NCI-H1930 (cell line): ENCODE results near the gene ACTL8.
"Not testable (repeated sequence)": the region's sequence is repeated elsewhere in the genome, so short reads cannot be mapped to it uniquely, and the experiment has no call there.

ENCODE experiments used
- DNase-seq, 2 experiments: peaks; one replicate each; lab custom pipeline; 2025; lab: John Stamatoyannopoulos, UW

Gene ACTL8

DNA sequence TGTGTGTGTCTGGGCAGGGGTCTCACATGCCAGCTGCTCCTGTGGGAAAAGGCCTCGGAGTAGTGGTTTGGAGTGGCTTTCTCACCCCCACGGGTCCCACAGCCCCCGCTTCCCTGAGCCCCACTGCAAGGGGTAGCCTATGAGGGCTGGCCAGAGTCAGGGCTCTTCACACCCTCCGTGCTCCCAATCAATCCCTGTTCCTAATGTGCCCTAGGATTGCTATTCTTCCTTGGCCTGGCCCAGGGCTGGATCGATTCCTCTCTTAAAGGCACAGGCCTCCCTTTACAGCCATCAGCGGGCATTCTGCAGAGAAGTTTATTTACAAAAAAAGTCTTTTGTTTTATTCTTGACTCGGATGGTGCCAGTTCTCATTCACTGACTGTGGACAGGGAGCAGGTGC, 19.3 kb upstream of the ACTL8 start:
- no peak for DNase-seq

DNA sequence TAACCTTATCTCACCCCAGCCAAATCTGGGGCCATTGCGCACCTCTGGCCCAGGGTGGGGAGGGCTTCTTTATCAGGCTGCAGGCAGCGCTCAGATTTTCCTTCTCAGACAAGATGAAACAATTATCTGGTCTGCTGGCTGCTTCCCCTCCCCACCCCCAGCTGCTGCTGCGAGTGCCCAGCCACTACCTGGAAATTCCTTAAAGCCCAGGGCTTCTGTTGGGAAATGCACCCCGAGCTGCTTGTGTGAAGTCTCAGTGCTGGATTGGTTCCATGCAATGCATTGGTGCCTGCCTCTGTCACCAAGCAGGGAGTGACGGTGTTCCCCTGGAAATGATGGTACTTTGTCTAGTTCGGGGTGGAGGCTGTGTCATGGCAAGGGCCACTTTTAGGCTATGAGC, 18.5 kb upstream of the ACTL8 start:
- DNase-seq, result no peak

DNA sequence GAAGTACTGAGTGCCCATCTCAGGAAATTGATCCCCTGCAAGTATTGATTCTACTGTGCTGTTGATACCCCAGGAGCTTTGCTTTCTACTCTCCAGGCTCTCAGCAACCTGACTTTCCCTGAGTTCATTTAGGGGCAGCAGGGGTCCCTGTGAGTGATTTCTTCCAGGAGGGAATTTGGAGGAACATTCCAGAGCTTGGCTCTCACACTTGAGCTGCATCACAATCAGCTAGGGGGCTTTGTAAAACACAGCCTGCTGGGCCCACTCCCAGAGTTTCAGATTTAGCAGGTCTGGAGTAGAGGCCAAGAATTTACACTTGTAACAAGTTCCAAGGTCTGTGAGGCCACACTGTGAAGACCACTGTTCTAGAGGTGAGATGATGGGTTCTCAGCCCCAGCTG, 16.1 kb upstream of the ACTL8 start:
- no peak for DNase-seq

DNA sequence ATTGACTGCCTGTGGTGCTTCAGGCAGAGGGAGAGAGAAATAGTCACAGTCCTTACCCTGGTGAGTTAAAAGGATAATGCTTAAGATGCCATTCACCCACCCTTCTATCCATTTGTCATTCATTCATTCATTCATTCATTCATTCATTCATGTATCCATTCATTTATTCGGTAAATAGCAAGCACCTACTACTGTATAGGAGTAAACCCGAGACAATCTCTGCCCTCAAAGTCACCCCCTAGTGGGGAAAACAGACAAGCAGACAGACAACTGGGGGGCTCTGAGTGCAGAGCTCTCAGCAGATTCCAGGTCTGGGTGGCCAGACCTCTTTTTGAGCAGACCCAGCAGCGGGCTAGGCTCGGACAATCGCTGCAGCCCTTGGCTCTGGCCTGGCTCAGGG, 14.1 kb upstream of the ACTL8 start:
- DNase-seq, result no peak

DNA sequence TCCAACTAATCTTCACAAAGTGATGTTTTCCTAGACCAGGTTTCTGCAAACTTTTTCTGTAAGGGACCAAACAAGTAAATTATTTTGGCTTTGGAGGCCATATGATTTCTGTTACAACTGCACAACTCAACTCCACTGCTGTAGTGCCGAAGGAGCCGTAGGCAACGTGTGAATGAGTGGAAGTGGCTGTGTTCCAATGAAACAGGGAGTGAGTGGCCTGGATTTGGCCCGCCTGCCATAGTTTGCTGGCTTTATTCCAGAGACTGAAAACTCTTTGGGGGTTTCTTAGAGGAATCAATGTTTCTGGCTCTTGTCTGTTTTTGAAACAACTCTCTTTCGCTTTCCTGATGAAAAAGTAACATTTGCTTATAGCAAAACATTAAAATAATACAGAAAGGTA, 12.6 kb upstream of the ACTL8 start:
- DNase-seq, result no peak

DNA sequence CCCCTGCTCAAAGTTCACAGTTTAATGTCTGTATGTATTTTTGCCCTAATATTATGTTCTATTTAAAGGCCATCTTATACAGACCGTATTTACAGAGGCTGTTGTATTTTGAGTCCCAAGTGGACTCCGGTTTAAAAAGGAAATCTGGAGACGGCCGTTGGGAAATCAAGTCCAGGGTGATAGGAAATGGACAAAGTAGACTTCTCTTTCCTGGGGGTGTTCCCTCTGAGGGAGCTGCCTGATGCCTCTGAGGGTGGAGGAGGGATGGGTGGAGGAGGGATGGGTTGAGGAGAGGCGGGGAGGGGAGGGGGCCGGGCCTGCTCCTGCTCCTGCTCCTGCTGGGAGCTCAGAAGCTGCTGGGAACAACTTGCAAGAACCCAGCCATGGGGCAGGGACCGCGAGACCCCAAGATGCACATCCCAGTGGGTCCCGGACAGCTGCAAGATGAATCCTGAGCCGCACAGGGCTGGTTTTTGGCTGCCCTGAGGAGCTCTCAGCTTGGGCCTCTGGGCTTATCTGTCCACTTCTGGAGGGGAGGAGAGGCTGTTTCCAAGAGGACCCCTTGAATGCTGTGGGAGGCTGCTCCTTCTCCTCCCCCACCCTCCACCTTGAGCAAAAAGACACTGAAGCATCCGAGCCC, 12.0 kb upstream of the ACTL8 start:
- no peak for DNase-seq

DNA sequence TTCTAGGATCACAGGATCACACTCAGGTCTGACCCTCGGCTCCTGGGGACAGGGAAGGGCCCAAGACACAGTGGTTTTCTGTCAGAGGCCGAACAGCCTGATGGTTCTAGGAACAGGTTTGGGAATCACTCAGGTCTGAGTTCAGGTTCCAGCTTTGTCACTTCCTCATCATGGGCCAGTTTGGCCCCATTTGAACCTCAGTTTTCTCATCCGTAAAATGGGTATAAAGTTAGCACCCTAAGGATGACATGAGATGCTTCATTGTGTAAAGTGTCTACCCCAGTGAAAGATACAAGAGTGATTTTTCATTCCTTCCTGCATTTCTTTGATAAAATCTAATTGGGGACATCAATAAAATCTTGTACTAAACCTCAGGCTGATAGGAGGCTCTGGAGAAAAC, 11.2 kb upstream of the ACTL8 start:
- DNase-seq, result no peak

DNA sequence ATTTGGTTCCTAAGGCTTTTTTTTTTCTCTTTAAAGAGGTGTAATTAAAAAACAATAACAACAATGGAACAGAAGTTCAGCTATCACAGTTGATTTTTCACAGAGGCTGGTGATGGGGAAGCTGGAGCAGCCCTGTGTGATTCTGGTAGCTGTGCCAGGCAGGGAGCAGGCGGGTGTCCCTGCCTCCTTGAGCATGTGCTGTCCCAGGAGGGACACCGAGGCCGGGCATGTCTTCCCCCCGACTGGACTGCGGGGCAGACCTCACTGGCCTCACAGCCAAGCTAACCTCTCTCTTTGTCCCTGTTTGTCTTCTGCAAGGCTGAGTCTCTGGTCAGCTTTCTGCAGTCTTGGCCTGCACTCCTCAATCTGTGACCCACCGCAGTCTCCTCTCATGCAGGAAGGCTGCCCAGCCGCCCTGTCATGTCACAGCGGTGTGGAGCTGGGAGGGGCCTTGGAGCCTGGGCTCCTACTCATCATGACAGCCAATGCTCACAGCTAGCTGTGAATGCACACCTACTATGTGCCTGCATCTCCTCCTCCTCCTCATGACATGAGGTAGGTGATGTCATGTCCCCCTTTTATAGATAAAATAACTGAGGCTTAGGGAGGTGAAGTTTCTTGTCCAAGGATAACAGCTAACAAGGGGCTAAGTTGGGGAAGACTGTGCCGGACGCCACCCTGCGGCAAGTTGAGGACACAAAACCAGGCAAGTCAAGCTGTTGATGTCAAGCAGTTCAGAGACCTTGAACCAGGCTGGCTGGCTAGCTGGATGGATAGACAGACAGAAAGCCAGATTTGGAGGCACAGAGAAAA, 10.3 kb upstream of the ACTL8 start:
- no peak for DNase-seq

DNA sequence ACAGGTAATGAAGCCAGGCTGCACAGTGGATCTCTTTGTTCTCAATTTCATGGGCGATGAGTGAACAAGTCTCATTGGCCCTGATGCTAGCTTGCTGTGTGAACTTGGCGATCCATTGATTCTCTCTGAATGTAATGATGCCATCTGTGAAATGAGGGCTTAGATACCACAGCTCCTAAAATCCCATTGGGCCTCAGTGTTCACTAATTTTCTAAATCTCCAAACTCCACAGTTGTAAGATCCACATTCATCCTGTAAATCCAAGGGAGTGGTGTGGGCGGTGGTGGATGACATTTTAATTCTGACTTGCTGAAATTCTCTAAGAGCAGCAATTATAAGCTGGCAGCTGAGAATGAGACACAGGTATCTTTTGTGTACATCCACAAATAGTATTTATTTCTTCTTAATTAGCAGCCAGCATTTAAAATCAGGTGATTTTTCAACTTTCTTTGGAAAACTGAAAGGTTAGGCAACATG, 9.6 kb upstream of the ACTL8 start:
- DNase-seq, result no peak

DNA sequence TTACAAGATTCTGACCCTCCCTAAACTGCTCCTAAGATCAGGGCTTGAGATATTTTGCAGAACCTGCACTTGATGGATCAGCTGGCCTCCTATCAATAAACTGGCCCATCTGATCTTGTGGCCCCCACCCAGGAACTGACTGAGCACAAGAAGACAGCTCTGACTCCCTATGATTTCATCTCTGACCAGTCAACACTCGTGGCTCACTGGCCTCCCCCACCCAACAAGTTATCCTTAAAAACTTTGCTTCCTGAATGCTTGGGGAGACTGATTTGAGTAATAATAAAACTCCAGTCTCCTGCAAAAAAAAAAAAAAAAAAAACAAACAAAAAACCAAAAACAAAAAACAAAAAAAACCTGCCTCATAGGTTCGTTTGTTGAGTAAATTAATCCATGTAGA, 8.9 kb upstream of the ACTL8 start:
- not testable (repeated sequence) for DNase-seq

DNA sequence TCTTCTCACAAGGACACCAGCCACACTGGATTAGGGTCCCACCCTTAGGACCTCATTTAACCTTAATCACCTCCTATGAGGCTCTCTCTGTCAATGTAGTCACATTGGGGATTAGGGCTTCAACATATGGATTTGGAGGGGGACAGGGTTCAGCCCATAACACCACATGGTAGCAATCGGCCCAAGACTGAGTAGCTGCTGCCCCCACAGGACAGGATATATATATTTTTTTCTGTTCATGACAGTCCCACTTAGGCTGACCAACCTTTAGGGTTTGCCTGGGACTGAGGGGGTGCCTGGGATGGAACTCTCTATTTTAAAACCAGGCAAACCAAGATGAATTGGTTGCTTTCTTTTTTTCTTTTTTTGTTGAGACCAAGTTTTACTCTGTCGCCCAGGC, 8.2 kb upstream of the ACTL8 start:
- no peak for DNase-seq

DNA sequence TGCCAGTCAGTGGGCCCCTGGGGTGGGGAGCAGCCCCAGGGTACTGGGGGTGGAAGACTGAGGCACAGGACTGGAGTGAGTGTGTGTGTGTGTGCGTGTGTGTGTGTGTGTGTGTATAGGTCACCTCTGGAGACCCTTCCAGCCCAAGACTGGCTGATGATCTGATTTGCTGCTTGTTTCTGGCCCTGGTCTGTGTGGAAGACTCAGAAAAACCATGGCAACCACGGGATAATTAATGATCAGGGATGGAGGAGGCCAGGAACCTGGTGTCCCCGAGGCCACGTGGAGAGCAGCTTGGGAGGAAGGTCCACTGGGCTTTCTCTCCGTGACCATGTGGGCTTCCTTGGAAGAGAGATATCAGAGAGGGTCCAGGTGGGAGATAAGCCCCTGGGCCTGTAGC, 4.8 kb upstream of the ACTL8 start:
- DNase-seq, result no peak

DNA sequence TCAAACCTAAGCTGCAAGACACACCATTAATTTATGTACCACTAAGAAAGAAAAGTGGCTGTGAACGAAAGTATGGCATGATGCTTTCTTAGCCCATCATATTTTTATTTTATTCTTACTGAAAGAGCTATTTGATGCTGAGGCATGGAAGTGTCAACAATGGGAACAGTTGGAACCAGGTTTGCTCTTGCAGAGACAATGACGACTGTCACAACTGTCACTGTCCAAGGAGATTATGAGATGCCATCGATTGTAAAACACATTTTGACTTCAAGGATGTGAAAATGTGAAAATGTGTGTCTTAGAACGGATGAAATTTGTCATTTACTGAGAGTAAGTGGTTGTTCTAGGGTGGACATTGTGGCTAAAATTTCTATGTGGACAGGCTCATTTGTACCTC, 2.8 kb upstream of the ACTL8 start:
- no peak for DNase-seq

DNA sequence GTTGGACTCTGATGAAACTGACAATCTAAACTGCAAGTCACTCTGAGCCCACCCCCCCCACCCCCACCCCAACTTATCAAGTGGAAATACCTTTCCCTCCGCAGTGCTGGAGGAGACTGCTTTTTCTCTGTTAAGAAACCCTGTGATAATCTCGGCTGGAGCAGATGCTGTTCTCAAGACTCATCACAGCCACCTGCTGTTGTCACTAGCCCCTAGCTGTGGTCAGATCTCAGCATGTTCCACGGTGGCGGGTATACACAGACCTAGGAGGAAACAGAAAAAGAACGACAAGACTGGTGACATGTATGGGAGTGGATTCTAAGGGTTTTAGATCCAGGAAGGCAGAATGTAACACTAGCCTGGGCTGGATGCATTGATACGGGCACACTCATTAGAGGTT, 2.3 kb downstream of the ACTL8 start:
- no peak for DNase-seq

DNA sequence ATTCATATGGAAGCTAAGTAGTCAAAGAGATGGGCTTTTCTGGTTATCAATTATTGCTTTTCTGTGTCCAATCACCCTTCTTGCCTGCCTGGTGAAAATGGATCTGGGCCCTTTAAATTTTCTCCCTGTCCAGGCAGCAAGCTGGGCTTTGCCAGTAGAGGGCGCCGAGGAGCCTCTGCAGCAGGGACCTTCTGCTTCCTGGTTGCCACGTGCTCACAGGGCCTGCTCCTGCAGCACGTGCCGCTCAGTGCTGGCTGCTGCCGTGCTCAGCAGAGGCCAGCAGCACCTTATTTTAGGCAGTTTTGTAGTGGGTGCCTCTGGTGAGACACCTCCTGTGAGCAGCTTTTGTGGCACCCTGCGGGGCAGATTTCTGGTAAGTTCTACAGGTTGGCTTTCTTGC, 4.0 kb downstream of the ACTL8 start:
- DNase-seq, result no peak

DNA sequence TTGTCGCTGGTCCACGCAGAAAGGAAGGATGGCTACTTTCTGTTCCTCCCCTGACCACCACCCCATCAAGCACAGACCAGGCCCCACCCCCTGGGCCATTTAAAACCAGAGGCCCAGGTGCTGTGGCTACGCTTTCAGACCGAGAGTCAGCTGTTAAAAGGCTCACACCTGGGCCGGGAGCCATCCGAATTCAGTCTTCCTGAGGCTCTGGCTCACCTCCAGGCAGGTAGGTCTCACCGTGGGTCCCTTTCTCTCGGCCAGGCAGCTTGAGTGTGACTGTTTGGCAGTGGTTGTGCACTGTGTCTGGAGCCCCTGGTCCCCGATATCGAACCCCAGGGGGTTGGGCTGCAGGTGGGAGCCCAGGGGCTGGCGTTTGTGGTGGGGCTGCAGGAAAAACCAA, 7.2 kb downstream of the ACTL8 start:
- DNase-seq, result no peak

DNA sequence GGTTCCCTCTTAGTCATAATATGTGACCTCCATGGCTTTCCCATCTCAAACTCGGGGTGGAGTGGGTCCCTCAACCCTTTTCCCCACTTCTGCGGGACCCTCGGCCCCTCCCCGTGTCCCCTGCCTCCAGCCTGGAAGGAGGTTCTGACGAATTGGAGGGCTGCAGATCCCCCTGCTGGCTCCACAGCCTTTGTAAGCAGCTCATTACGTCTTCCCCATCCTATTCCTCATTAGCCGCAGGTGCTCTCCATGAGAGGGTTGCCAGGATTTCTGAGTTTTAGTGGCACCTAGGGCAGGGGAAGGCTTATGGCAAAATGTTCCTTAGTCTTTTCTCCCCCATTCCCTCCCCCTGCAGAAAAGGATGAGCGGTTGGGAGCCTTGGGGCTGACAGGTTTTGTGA, 8.3 kb downstream of the ACTL8 start:
- no peak for DNase-seq

DNA sequence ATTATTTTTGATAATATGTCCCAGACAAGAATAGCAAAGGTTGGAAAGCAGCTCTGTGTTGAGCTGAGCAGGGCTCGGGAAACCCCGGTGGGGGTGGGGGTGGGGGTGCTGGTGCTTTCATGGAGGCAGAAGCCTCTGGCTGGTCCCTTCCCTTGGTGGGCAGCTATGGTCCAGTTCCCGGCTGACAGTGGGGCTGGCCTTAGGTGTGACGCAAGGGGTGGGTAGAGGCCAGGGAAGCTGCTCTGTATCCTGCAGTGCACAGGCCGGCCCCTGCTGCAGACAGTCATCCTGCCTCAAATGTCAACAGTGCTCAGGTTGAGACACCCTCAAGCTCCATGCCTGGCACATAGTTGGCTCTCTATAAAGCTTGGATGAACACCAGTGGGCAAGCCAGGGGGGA, 8.9 kb downstream of the ACTL8 start:
- DNase-seq, result no peak

DNA sequence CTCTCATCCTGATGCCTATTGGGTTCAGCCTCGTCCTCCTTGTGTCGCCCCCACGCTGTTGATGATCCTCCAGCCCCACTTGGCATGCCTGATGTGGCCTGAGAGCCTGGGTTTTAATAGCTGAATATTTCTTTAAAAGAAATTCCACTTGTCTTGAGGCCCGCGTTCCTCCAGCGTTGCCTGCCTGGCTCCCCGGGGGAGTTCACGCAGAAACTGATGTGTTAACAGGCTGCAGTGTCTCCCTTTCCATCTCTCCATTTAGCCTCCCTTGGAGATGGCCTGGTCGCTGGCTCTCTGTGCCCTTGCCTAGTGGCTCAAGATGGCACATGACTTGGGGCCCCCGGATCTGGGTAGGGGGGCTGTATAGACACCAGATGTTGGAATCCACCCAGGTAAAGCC, 9.5 kb downstream of the ACTL8 start:
- DNase-seq, result no peak

DNA sequence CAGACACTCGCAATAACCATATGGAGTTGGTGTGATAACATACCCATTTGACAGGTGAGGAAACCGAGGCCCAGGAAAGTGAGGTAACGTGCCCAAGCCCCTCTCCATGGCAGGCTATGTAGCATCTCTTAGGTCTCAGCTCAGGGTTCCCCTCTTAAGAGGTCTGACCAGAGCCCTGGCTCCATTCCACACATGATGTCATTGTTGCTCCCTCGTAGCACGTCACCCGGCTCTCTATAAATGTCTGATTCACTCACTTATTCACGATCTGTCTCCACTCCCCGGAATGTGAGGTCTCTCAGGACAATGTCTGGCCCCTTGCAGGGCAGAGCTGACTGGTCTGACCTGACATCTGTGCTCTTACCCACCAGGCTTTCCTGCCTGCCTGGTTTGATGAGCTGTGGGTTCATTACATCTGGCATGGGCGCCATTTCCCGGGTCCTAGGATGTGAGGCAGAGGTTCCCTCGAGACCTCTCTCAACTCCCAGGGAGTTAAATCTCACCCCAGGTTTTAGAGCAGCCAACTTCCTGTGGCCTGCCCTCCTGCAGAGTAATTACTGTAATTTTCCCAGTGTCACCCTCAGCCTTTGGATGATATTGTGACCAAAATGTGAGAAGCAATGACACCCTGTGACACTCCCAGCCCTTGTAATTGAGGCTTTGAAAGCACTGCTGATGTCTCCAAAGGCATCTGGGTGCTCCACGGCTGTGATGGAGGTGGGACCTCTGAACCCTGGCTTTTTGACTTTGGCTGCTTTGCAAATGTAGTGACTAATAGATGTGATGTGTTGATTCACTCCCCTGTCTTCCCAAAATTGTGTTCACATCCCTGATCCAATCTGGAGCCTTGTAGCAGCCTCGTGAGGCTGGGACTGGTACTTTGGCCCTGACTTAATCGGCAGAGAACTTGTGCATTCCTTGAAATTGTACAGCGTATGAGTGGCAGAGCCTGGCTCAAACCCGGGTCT, 10.6 kb downstream of the ACTL8 start:
- no peak for DNase-seq

DNA sequence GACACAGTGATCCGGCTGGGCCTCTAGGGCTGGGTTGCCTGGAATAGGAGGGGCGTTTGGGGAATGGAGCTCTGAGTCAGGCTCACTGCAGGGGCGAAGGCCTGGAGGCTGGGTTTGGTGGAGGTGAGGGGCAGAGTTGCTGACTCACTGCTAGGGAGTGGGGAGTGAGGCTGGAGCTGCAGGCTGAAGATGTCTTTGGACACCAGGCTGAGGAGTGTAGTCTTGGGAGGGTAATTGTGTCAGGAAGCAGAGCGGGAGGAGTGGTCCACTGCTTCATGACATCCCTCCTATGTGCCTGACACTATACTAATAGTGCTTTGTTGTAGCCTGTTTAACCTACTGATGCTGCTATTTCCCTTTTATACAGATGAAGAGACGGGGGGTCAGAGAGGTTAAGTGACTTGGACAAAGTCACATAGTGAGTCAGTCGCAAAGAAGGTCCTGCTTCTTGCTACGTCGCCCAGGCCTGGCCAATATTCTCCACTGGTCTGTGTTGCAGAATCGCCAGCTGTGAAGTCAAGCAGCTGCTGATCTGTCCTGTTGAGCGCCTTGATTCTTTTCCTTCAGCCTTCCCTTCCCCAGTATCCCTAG, 13.6 kb downstream of the ACTL8 start:
- DNase-seq, result no peak

DNA sequence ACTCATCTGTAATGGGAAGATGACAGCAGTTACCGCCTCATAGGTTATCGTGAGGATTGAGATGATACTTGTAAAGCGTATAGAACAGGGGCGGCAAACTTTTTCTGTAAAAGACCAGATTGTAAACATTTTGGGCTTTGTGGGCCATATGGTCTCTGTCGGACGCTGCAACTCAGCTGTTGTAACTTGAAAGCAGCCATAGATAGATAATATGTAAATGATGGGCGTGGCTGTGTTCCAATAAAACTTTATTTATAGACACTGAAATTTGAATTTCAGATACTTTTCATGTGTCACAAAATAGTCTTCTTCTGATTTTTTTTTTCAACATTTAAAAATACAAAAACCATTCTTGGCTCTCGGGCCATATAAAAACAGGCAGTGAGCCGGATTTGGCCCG, 15.8 kb downstream of the ACTL8 start:
- DNase-seq, result no peak
